ENCODE results near the gene TMEM202.
A peak's percentile ranks its signal among the peaks of the same experiment; 100 is the strongest.
"Not testable (repeated sequence)": the region's sequence is repeated elsewhere in the genome, so short reads cannot be mapped to it uniquely, and the experiment has no call there.

TMEM202 gene

DNA sequence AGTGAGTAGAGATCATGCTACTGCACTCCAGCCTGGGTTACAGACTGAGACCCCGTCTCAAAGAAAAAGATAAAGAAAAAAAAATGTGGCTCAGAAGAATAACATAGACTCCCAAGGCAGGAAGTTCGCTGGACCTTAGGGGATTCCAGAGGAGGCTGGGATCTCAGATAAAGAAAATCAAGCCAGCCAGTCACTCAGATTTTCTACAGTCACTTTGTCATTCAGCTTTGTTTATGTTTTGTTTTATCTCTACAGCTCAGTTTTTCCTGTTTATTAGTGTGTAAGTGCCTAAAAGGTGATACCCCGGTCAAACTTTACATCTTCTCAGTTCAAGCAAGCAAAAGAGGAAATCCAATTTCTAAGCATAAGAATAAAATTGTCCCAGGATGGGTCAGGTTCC, 6.3 kb downstream of the TMEM202 start:
- DNase-seq = no peak

DNA sequence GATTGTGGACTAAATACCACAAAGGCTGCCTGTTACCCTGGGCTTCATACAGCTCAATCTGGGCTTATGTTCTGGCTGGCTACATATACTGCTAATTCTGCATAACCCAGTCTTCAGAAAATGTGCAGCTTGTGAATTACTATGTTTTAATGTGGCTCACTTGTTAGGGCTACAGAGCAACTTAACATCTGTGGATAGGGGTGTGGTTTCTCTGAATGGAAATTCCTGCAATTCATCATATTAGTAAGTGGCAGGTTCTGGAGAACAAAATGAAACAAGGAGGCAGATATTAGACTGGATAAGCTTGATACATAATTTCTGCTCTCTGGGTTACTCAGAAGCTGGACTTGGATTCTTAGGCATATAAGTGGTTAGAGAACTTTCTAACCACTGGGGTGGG, 6.7 kb downstream of the TMEM202 start:
- no peak for DNase-seq

DNA sequence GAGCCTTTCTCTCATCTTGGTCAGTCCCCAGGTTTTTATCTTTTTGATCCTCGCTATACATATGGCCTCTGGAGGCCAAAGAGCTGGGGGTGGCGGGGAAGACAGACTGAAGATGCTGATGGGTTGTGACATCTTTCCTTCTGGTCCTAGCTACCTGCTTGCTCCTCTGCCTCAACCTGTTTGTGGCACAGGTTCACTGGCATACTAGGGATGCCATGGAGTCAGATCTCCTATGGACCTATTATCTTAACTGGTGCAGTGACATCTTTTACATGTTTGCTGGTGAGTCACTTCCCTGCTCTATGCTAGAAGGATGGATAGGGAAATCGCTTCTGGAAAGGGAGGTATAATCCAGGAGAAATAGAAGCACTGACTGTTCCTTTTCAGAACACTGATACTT, 8.8 kb downstream of the TMEM202 start:
- no peak for DNase-seq

DNA sequence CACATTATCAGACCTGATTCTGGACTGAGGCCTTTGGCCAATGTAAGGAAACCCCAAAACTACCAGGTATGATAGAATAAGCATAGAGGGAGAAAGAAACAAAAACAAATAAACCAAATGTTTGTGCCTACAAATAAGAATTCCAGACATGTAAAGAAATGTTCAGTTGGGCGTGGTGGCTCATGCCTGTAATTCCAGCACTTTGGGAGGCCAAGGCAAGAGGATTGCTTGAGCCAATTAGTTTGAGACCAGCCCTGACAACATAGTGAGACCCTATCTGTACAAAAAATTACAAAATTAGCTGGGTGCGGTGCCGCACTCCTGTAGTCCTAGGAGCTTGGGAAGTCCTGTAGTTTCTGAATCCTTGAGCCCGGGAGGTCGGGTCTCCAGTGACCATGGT, 13.0 kb downstream of the TMEM202 start:
- no peak for DNase-seq

DNA sequence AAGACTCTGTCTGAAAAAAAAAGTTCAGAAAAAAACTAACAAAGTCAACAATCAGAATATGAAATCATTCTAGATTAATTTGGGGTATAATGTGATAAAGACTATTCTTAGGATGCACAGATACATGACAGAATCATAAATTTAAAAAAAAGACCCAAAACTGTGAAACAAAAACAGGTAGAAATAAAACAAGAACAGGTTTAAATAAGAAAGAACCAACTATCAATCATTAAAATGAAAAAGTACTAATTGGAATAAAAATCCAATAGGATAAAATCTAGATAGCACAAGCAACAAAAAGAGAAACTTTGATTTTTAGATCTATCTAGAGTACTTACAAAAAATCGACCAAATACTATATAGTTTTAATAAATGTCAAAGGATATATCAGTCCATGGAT, 13.4 kb downstream of the TMEM202 start:
- DNase-seq = no peak

DNA sequence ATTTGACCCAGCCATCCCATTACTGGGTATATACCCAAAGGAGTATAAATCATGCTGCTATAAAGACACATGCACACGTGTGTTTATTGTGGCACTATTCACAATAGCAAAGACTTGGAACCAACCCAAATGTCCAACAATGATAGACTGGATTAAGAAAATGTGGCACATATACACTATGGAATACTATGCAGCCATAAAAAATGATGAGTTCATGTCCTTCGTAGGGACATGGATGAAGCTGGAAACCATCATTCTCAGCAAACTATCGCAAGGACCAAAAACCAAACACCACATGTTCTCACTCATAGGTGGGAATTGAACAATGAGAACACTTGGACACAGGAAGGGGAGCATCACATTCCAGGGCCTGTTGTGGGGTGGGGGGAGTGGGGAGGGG, 15.2 kb downstream of the TMEM202 start:
- not testable (repeated sequence) for DNase-seq

DNA sequence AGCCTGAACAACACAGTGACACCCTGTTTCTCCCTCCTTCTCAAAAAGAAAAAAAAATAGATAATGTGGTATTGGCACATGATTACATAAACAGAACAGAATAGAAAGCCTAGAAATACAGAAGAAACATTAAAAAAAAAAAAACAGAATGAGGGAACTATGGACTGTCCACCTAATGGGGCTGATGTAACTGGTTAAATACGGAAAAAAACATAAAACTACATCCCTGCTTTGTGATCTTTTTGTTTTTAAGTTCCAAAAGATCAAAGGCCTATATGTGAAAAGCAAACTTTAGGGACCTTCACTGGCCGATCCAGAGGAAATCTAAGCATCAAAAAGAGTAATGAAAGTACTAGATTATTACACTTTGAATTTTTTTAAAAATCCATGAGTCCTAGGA, 17.2 kb downstream of the TMEM202 start:
- no peak for DNase-seq

DNA sequence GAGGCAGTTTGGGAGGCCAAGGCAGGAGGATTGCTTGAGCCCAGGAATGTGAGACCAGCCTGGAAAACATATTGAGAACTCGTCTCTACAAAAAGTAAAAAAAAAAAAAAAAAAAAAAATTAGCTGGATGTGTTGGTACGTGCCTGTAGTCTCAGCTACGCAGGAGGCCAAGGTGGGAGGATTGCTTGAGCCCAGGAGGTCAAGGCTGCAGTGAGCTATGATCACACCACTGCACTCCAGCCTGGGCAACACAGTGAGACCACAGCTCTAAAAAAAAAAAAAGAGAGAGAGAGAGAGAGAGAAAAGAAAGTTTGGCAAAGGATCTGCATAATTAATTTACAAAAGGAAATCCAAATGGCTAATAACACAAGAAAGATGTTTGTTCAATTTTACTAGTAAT, 21.7 kb downstream of the TMEM202 start:
- DNase-seq = not testable (repeated sequence)

DNA sequence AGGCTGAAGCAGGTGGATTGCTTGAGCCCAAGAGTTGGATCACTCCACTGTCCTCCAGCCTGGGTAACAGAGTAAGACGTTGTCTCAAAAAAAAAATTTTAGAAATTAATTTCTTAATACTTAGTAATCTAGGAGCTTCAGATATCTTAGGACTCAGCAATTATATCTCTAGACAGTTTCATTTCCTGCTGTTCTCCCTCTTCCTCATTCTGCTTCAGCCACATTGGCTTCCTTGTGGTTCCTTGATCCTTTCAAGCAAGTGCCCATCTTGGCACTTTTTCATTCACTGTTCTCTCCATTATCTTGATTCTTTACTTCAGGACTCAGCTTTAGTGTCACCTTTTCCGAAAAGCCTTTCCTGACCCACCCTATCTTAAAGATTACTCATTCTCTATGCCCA, 22.5 kb downstream of the TMEM202 start:
- DNase-seq = no peak

DNA sequence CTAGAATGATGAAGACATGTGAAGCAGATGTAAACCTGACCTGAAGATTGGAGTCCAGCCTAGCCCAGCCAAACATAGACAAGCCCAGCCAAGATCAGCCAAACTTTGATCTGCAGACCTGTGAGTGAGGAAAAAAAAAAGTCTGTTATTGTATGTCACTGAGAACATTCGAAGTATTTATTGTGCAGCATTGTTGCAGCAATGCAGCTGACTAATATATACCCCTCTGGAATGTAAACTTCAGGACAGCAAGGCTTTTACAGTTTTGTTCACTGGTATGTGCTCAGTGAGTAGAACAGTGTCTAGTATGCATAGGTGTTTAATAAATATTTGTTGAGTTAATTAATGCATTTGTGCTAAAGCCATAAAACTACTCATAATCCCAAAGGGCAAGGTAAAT, 23.4 kb downstream of the TMEM202 start:
- DNase-seq = no peak

DNA sequence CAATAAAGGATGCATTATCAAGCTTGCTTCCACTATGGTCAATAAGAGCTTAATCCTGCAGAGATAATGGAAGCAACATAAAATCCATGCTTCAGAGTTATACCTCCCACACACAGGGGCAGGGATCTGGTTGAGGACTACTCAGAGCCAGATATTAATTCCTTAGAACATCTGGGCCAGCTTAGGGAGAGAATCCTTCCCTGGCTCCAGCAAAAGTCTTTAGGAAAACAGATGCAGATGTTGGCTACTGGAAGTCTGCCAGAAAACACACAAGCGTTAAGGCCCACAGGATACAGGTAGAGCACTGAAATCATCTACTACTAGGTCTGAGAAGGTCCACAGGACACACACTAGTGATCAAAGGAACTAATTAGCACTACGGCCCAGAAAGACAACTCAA, 25.2 kb downstream of the TMEM202 start:
- no peak for DNase-seq

DNA sequence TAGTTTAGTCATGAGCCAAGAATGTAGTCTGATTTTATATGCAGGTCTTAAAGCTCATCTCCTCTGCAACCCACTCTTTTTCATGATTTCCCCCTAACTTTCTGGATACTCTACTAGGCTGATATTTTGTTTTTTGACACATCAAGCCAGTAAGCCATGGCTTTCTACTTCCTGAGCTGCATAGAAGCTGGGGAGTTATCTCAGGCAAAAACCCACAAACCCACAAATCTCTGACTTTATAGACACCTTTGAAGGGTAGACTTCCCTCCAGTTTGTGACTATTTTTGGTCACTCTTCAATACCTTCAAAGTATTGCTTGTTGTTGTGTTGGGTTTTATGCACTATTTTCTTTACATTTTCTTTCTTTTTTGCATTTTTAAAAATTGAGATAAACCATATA, 28.6 kb downstream of the TMEM202 start:
- no peak for DNase-seq

DNA sequence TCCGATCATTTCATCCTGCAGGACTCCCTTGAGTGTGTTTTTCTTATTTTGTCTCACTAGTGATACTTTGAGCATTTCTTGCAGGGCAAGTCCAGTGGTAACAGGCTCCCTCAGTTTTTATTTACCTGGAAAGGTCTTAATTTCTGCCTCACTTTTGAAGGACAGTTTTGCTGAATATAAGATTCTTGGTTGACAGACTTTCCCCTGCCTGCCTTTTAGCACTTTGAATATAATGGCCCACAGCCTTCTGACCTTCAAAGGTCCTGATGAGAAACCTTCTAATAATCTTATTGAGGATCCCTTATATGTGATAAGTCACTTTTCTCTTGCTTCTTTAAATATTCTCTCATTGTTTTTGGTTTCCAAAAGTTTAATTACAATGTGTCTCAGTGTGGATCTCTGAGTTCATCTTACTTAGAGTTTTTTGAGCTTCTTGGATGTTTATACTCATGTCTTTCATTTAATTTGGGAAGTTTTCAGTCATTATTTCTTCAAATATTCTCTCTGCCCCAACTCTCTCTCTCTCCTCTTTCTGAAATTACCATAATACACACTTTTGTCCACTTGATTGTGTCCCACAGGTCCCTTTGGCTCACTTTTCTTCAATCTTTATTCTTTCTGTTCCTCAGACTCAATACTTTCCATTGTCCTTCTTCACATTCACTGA, 39.7 kb downstream of the TMEM202 start:
- no peak for DNase-seq

DNA sequence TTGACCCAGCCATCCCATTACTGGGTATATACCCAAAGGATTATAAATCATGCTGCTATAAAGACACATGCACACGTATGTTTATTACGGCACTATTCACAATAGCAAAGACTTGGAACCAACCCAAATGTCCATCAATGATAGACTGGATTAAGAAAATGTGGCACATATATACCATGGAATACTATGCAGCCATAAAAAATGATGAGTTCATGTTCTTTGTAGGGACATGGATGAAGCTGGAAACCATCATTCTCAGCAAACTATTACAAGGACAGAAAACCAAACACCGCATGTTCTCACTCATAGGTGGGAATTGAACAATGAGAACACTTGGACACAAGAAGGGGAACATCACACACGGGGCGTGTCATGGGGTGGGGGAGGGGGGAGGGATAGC, 44.7 kb downstream of the TMEM202 start:
- not testable (repeated sequence) for DNase-seq

DNA sequence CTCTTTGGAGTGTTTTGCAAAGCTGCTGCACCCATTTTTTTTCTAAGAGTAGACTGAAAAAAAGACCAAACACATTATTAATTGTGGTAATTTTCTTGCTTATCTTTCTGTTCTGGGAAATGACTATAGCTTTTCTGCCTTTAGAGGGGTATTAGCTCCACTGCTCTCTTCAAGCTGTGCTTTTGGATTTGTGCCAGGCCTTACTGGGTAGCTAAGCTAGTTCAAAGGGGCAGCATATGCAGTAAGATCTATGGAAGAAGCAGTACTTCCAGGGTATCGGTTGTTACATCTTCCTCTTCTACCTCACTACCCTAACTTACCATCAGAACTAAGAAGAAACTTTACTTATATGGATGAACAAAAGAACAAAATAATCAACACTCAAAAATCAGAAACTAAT, 47.3 kb downstream of the TMEM202 start:
- DNase-seq = peak; percentile 36

DNA sequence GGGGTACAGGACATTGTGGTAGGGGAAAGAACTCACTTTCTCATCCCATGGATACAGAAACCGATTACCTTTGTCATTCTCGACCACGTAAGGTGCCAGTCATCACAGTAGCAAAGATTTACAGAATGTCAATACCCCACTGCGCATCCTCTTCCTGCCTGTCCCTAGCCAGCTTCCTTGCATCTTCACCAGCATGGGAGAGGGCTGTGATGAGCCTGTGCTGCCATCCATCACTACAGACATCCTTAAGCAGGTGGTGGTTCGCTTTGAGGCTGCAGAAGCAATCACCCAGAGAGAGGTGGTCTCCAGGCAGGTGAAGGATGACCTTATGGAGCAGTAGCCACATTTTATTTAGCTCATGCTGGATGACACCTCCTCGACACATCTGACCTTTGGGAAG, 52.7 kb downstream of the TMEM202 start:
- DNase-seq = no peak

DNA sequence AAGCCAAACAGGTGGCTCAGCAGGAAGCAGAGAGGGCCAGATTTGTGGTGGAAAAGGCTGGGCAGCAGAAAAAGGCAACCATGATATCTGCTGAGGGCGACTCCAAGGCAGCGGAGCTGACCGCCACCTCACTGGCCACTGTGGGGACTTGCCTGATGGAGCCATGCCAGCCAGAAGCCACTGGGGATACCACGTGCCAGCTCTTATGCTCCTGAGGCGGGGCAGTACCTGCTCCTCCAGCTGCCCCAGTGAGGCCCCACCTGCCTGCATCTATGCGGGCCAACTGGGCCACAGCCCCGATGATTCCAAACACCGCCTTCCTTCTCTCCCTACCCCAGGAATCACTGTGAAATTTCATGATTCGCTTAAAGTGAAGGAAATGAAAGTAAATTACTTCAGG, 53.1 kb downstream of the TMEM202 start:
- no peak for DNase-seq

DNA sequence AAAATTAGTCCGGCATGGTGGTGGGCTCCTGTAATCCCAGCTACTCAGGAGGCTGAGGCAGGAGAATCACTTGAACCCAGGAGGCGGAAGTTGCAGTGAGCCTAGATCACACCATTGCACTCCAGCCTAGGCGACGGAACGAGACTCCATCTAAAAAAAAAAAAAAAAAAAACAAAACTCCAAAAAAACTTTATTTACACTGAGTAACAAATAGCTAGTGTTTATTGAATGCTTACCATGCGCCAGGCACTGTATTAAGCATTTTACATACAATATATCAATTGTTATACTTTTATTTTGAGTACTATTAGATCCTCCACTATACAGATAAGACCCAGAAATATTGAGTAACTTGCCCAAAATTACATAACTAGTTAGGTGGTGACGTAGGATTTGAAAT, 58.6 kb downstream of the TMEM202 start:
- no peak for DNase-seq
